Caco-2 (cell line): Measurements from ENCODE around the gene CFAP61. TPM values are rescaled to one million over a fixed set of nuclear protein-coding genes. Genes with fewer than 3 reads are reported as not detected.
A peak's percentile ranks its signal among the peaks of the same experiment; 100 is the strongest.

Experiments
- BruUV-seq: library from RNA; stranded (reverse); fragments of 400-500 nt; replicated peaks from 2 replicates; lab custom pipeline; 2021; lab: Mats Ljungman, UMichigan
- CTCF ChIA-PET: fragments of 300-600 bp; sonication (Branson Sonifier 250); formaldehyde crosslinking; loops from one replicate; lab custom pipeline; 2022; ENCODE audit warnings: antibody characterized with exemption; lab: Charles Lee
- POLR2A ChIA-PET: fragments of 300-600 bp; sonication (Branson Sonifier 250); formaldehyde crosslinking; loops from one replicate; lab custom pipeline; 2022; ENCODE audit warnings: antibody characterized with exemption; lab: Charles Lee
- DNase-seq, 2 experiments: peaks; one replicate each; pipeline versions ENCODE4 v3.0.0 to v3.0.0-alpha.2; 2020 to 2022
- H3K27me3 ChIP-seq: replicated peaks from 2 replicates; pipeline ENCODE4 v1.6.0; 2011; ENCODE audit warnings: low read length; ENCODE audit not compliant: control insufficient read depth, insufficient read depth
- H3K36me3 ChIP-seq: 2 replicates; pipeline ENCODE4 v1.5.1; 2011; ENCODE audit warnings: low read length; ENCODE audit not compliant: control insufficient read depth, insufficient read depth
- H3K4me1 ChIP-seq: fragments of 250-450 bp; sonication (Bioruptor Pico); 2 replicates; pipeline ENCODE4 v1.5.1; 2020; ENCODE audit warnings: mild to moderate bottlenecking
- H3K4me3 ChIP-seq: 2 replicates; pipeline ENCODE4 v1.5.1; 2011; ENCODE audit warnings: low read depth, mild to moderate bottlenecking, control low read depth, low read length
- H3K9me3 ChIP-seq: fragments of 250-450 bp; sonication (Bioruptor Pico); 2 replicates; pipeline ENCODE4 v1.5.1; 2020; ENCODE audit warnings: mild to moderate bottlenecking, moderate library complexity
- H3K27ac Mint-ChIP-seq: one replicate; pipeline ENCODE4 v1.8.0; 2022; ENCODE audit warnings: mixed read lengths; ENCODE audit not compliant: unreplicated experiment
- H3K27me3 Mint-ChIP-seq: one replicate; pipeline ENCODE4 v1.8.0; 2022; ENCODE audit warnings: mixed read lengths; ENCODE audit not compliant: insufficient read depth, unreplicated experiment
- H3K36me3 Mint-ChIP-seq: one replicate; pipeline ENCODE4 v1.8.0; 2022; ENCODE audit warnings: mild to moderate bottlenecking, mixed read lengths; ENCODE audit not compliant: insufficient read depth, unreplicated experiment
- H3K4me1 Mint-ChIP-seq: one replicate; pipeline ENCODE4 v1.8.0; 2022; ENCODE audit warnings: low read depth, mixed read lengths; ENCODE audit not compliant: unreplicated experiment
- H3K4me3 Mint-ChIP-seq: one replicate; pipeline ENCODE4 v1.8.0; 2022; ENCODE audit warnings: mild to moderate bottlenecking, moderate library complexity, mixed read lengths; ENCODE audit not compliant: unreplicated experiment
- H3K9me3 Mint-ChIP-seq: one replicate; pipeline ENCODE4 v1.8.0; 2022; ENCODE audit warnings: mixed read lengths; ENCODE audit not compliant: unreplicated experiment
- intact Hi-C: fragments of 100-400 bp; cut with micrococcal nuclease; formaldehyde crosslinking; loops from one replicate; pipeline ENCODE4 v1.10.0; 2022; ENCODE audit not compliant: unreplicated experiment
- total RNA-seq: library from RNA; stranded (reverse); gene quantifications from 2 replicates; pipeline ENCODE4 v1.2.3, GENCODE V29; 2022
- TF ChIP-seq, protein P1 (sequence below), 2 experiments: fragments of 200-600 bp in 1 of 2; IDR thresholded peaks; 1 replicate in 1 of 2; 2 replicates in 1 of 2; pipeline versions ENCODE4 v1.5.1 to v1.8.0; 2011 to 2022; ENCODE audit warnings: antibody characterized with exemption in 1 of 2, control low read depth in 1 of 2, inconsistent platforms in 1 of 2, low read depth in 1 of 2, low read length in 1 of 2, mild to moderate bottlenecking in 1 of 2, moderate library complexity in 1 of 2; ENCODE audit not compliant: insufficient read depth in 1 of 2, severe bottlenecking in 1 of 2, unreplicated experiment in 1 of 2

The CFAP61 gene
- total RNA-seq, 1 experiment from 2014 or later = not detected

DNA sequence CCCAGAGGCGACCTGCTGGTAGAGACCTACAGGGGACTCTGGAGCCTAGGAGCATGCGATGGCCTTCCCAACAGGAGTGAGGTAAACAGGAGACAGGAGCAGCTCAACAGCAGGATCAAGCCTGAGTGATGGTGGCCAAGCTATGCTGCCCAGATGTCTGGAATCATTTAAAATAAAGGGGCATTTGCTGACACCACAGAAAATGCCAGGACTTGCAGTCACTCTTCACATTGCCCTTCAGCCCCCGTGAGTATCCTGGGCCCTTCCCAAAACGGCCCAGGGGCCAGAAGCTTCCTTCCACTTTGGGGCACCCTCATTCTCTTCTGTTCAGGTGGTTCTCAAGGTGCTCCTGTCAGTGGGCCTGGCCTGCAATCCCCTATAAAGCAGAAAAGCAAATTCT, 338.8 kb downstream of the CFAP61 start:
- H3K9me3 ChIP-seq = no peaks in the 10 kb centered on the region
- intact Hi-C loops = no loop called here
- no TSS peak for BruUV-seq
- no peak overlapping the region for H3K4me3 Mint-ChIP-seq
- H3K27me3 ChIP-seq = no peaks in the 10 kb centered on the region
- ChIA-PET CTCF (no interaction called here), POLR2A (no interaction called here)
- no peaks in the 10 kb centered on the region for H3K4me1 Mint-ChIP-seq
- H3K27ac Mint-ChIP-seq = no peak overlapping the region
- no peak for DNase-seq
- H3K4me3 ChIP-seq = no peak overlapping the region
- peaks cover 1% of the 10 kb centered on the region for H3K27me3 Mint-ChIP-seq
- TF ChIP-seq, protein P1, sequence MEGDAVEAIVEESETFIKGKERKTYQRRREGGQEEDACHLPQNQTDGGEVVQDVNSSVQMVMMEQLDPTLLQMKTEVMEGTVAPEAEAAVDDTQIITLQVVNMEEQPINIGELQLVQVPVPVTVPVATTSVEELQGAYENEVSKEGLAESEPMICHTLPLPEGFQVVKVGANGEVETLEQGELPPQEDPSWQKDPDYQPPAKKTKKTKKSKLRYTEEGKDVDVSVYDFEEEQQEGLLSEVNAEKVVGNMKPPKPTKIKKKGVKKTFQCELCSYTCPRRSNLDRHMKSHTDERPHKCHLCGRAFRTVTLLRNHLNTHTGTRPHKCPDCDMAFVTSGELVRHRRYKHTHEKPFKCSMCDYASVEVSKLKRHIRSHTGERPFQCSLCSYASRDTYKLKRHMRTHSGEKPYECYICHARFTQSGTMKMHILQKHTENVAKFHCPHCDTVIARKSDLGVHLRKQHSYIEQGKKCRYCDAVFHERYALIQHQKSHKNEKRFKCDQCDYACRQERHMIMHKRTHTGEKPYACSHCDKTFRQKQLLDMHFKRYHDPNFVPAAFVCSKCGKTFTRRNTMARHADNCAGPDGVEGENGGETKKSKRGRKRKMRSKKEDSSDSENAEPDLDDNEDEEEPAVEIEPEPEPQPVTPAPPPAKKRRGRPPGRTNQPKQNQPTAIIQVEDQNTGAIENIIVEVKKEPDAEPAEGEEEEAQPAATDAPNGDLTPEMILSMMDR (IDR thresholded peaks at IDR 0.05; ENCODE audit: insufficient read depth in 1 of 2, low read depth in 1 of 2, low read length in 1 of 2, severe bottlenecking in 1 of 2, unreplicated experiment in 1 of 2) = no peak
- no peaks in the 10 kb centered on the region for H3K36me3 Mint-ChIP-seq
- H3K4me1 ChIP-seq = no peaks in the 10 kb centered on the region
- H3K9me3 Mint-ChIP-seq = no peaks in the 10 kb centered on the region
- no peaks in the 10 kb centered on the region; the same call in 1 of the 2 replicates for H3K36me3 ChIP-seq

DNA sequence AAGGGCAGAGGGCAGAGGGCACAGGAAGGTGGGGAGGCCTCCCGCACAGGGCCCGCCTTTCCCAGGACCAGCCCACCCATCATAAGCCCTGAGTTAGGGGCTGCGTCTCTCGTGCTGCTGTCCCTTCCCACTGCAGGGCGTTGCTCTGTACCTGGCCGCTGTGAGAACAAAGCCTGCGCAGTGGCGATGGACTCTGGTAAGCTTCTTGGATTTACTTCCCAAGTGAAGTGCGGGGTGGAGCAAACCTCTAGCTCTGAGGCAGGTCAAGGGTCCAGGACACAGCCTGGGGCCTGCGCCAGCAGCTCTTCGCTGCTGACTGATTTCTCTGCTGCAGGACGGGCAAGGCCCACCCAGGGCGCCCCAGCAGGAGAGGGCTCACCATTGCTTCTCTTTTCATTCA, 339.4 kb downstream of the CFAP61 start:
- intact Hi-C loops = no loop called here
- Histone ChIP-seq H3K9me3 (no peaks in the 10 kb centered on the region), H3K27me3 (no peaks in the 10 kb centered on the region), H3K4me1 (no peaks in the 10 kb centered on the region), H3K36me3 (no peaks in the 10 kb centered on the region; the same call in 1 of the 2 replicates), H3K4me3 (no peak overlapping the region)
- H3K36me3 Mint-ChIP-seq = no peaks in the 10 kb centered on the region
- no TSS peak for BruUV-seq
- TF ChIP-seq, protein P1 (IDR thresholded peaks at IDR 0.05; ENCODE audit: insufficient read depth in 1 of 2, low read depth in 1 of 2, low read length in 1 of 2, severe bottlenecking in 1 of 2, unreplicated experiment in 1 of 2) = no peak
- H3K4me3 Mint-ChIP-seq = no peak overlapping the region
- ChIA-PET POLR2A (no interaction called here), CTCF (no interaction called here)
- H3K9me3 Mint-ChIP-seq = no peaks in the 10 kb centered on the region
- peak overlapping the region; percentile 39 for H3K27ac Mint-ChIP-seq
- DNase-seq = no peak
- H3K27me3 Mint-ChIP-seq = no peaks in the 10 kb centered on the region
- no peaks in the 10 kb centered on the region for H3K4me1 Mint-ChIP-seq

DNA sequence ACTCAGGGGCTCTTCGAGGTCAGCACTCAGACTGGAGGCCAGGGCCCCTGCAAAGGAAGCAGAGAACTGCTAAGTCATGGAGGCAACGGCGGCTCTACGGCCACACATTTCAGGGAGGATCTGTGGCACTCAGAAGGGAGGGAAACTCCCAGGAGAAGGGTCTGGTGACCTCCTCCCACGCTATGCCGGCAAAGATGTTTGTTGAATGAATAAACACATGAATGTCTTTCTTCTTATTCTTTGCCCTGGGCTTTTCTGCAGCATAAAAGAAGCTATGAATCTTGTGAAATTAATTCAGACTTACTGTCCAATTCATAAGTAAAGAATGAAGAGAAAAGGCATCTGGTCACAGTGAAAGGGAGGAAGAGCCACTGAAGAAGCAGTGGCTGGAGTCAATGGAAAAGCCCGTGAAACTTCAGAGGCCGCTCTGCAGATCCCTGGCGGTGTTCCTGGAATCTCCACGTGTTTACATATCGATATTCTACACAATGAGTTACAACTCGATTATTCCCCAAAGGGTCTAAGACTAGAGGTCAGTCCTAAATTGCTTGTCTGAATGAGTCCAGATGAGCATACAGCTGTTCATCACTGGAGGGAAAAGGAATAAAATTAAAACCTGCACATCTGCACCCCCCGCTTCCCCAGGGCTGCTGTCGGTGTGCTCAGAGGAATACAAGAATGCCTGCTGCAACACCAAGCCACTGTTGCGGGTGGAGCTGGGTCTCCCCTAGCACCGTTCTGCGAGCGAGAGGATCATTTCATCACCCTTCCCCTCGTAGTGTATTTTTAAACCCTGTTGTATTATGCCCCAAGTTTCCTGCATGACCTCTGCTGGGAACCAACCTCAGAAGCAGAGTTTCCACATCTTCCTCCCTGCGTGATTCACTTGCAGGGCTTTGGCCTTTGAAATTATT, 341.1 kb downstream of the CFAP61 start:
- no peak for DNase-seq
- ChIA-PET CTCF (no interaction called here), POLR2A (no interaction called here)
- H3K9me3 ChIP-seq = no peaks in the 10 kb centered on the region
- Mint-ChIP-seq H3K9me3 (no peaks in the 10 kb centered on the region), H3K4me3 (no peak overlapping the region), H3K27ac (no peak overlapping the region), H3K36me3 (no peaks in the 10 kb centered on the region), H3K4me1 (no peaks in the 10 kb centered on the region), H3K27me3 (no peaks in the 10 kb centered on the region)
- no peak overlapping the region for H3K4me3 ChIP-seq
- H3K36me3 ChIP-seq = no peaks in the 10 kb centered on the region; the same call in 1 of the 2 replicates
- H3K4me1 ChIP-seq = no peaks in the 10 kb centered on the region
- no TSS peak for BruUV-seq
- H3K27me3 ChIP-seq = no peaks in the 10 kb centered on the region
- intact Hi-C loops = no loop called here
- TF ChIP-seq, protein P1 (IDR thresholded peaks at IDR 0.05; ENCODE audit: insufficient read depth in 1 of 2, low read depth in 1 of 2, low read length in 1 of 2, severe bottlenecking in 1 of 2, unreplicated experiment in 1 of 2) = no peak
